Measurements from ENCODE around the gene IFIT3. TPM values are rescaled to one million over a fixed set of nuclear protein-coding genes. Genes with fewer than 3 reads are reported as not detected.
A peak's percentile ranks its signal among the peaks of the same experiment; 100 is the strongest.
"Not testable (repeated sequence)": the region's sequence is repeated elsewhere in the genome, so short reads cannot be mapped to it uniquely, and the experiment has no call there.

IFIT3 gene
- total RNA-seq, 1 donor from 2014 or later: 7.4 TPM

GRCh38 chr10:89281606-89282395 lies 46.0 kb upstream of the IFIT3 start:
- no peaks in the 10 kb centered on the region for H3K36me3 Mint-ChIP-seq (ENCODE audit: low read depth)
- H3K27me3 Mint-ChIP-seq (ENCODE audit: low read depth): no peaks in the 10 kb centered on the region
- TF ChIP-seq, protein P1, sequence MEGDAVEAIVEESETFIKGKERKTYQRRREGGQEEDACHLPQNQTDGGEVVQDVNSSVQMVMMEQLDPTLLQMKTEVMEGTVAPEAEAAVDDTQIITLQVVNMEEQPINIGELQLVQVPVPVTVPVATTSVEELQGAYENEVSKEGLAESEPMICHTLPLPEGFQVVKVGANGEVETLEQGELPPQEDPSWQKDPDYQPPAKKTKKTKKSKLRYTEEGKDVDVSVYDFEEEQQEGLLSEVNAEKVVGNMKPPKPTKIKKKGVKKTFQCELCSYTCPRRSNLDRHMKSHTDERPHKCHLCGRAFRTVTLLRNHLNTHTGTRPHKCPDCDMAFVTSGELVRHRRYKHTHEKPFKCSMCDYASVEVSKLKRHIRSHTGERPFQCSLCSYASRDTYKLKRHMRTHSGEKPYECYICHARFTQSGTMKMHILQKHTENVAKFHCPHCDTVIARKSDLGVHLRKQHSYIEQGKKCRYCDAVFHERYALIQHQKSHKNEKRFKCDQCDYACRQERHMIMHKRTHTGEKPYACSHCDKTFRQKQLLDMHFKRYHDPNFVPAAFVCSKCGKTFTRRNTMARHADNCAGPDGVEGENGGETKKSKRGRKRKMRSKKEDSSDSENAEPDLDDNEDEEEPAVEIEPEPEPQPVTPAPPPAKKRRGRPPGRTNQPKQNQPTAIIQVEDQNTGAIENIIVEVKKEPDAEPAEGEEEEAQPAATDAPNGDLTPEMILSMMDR (IDR thresholded peaks at IDR 0.05): no peak
- peaks cover 90% of the 10 kb centered on the region for H3K4me1 Mint-ChIP-seq (ENCODE audit: low read depth)
- DNase-seq (ENCODE audit: low spot score): no peak
- peak overlapping the region; percentile 94 for H3K27ac Mint-ChIP-seq (ENCODE audit: unreplicated experiment)
- H3K9me3 Mint-ChIP-seq (ENCODE audit: low read depth): peaks cover 5% of the 10 kb centered on the region
- no peak overlapping the region for H3K4me3 Mint-ChIP-seq (ENCODE audit: unreplicated experiment)

DNA sequence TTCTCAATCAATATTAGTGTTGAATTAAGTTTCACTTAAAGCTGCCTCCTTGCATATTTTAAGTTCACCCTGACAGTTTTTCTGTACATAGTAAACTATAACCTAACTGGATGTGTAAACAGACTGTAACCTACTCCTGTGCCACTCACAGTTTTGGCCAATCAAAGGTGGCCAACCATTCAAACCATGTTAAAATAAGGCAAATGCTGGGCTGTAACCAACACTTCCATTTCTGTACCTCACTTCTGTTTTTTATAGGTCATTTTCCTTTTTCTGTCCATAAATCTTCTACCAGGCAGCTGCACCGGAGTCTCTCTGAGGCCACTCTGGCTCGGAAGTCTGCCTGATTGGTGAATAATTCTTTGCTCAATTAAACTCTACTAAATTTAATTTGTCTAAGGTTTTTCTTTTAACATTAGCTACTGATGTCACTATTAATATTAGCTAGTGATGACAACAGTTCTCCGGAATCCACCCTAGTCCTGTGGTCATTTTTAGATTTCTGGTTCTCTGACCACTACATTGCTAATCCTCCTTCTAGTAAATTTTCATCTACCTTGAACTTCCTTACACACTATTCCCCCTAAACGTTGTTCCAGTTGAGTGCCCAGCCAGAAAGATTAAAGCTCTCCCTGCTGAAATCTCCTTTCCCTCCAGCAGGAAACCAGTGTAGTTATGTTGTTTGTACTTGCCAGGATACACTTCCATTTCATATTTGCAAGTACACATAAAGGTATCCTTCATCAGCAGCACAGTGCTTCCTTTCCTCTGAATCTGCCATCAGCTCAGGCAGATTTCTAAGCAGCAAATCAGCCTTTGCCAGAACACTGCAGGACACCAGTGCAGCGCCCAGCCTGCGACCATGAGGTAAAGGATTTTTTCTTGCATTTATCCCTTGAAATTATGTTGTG lies 44.5 kb upstream of the IFIT3 start:
- no peaks in the 10 kb centered on the region for H3K36me3 Mint-ChIP-seq (ENCODE audit: low read depth)
- H3K9me3 Mint-ChIP-seq (ENCODE audit: low read depth): peaks cover 5% of the 10 kb centered on the region
- H3K27me3 Mint-ChIP-seq (ENCODE audit: low read depth): no peaks in the 10 kb centered on the region
- DNase-seq (ENCODE audit: low spot score): no peak
- peak overlapping the region; percentile 94 for H3K27ac Mint-ChIP-seq (ENCODE audit: unreplicated experiment)
- H3K4me1 Mint-ChIP-seq (ENCODE audit: low read depth): peaks cover 76% of the 10 kb centered on the region
- H3K4me3 Mint-ChIP-seq (ENCODE audit: unreplicated experiment): peak overlapping the region; percentile 41
- TF ChIP-seq, protein P1 (IDR thresholded peaks at IDR 0.05): no peak

GRCh38 chr10:89283936-89284475 lies 43.8 kb upstream of the IFIT3 start:
- Mint-ChIP-seq H3K27ac (ENCODE audit: unreplicated experiment) (peak overlapping the region; percentile 94), H3K4me3 (ENCODE audit: unreplicated experiment) (peak overlapping the region; percentile 41), H3K4me1 (ENCODE audit: low read depth) (peaks cover 70% of the 10 kb centered on the region), H3K27me3 (ENCODE audit: low read depth) (no peaks in the 10 kb centered on the region), H3K9me3 (ENCODE audit: low read depth) (peaks cover 5% of the 10 kb centered on the region), H3K36me3 (ENCODE audit: low read depth) (no peaks in the 10 kb centered on the region)
- no peak for DNase-seq (ENCODE audit: low spot score)
- TF ChIP-seq, protein P1 (IDR thresholded peaks at IDR 0.05): no peak

DNA sequence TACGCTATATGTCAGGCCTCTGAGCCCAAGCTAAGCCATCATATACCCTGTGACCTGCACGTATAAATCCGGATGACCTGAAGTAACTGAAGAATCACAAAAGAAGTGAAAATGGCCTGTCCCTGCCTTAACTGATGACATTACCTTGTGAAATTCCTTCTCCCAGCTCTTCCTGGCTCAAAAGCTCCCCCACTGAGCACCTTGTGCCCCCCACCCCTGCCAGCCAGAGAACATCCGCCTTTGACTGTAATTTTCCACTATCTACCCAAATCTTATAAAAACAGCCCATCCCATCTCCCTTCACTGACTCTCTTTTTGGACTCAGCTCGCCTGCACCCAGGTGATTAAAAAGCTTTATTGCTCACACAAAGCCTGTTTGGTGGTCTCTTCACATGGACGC lies 43.1 kb upstream of the IFIT3 start:
- not testable (repeated sequence) for H3K36me3 Mint-ChIP-seq (ENCODE audit: low read depth); H3K4me3 Mint-ChIP-seq (ENCODE audit: unreplicated experiment); DNase-seq (ENCODE audit: low spot score); H3K9me3 Mint-ChIP-seq (ENCODE audit: low read depth); H3K27me3 Mint-ChIP-seq (ENCODE audit: low read depth)
- Mint-ChIP-seq H3K27ac (ENCODE audit: unreplicated experiment) (peak overlapping the region; percentile 86), H3K4me1 (ENCODE audit: low read depth) (peaks cover 63% of the 10 kb centered on the region)

GRCh38 chr10:89285303-89285702 lies 42.5 kb upstream of the IFIT3 start:
- not testable (repeated sequence) for H3K9me3 Mint-ChIP-seq (ENCODE audit: low read depth); H3K27me3 Mint-ChIP-seq (ENCODE audit: low read depth); H3K36me3 Mint-ChIP-seq (ENCODE audit: low read depth); DNase-seq (ENCODE audit: low spot score); H3K4me3 Mint-ChIP-seq (ENCODE audit: unreplicated experiment)
- H3K27ac Mint-ChIP-seq (ENCODE audit: unreplicated experiment): peak overlapping the region; percentile 86
- H3K4me1 Mint-ChIP-seq (ENCODE audit: low read depth): peaks cover 59% of the 10 kb centered on the region

- peak overlapping the region; percentile 81 for H3K27ac Mint-ChIP-seq (ENCODE audit: unreplicated experiment)
- H3K9me3 Mint-ChIP-seq (ENCODE audit: low read depth): peaks cover 7% of the 10 kb centered on the region
- H3K4me1 Mint-ChIP-seq (ENCODE audit: low read depth): peaks cover 17% of the 10 kb centered on the region
- no peaks in the 10 kb centered on the region for H3K27me3 Mint-ChIP-seq (ENCODE audit: low read depth)
- no peaks in the 10 kb centered on the region for H3K36me3 Mint-ChIP-seq (ENCODE audit: low read depth)
- TF ChIP-seq, protein P1 (IDR thresholded peaks at IDR 0.05): no peak
- H3K4me3 Mint-ChIP-seq (ENCODE audit: unreplicated experiment): no peak overlapping the region
- no peak for DNase-seq (ENCODE audit: low spot score)
These were observed 33.0 kb upstream of the IFIT3 start for GRCh38 chr10:89294721-89295239.

Measured in chondrocyte (in vitro differentiated cells).